NT2/D1 (cell line): ENCODE measurements around the gene CLDN24.

Experiments used
- SUZ12 ChIP-seq: IDR thresholded peaks from 2 replicates; pipeline ENCODE4 v1.6.1; 2011; ENCODE audit not compliant: insufficient read length, insufficient read depth; ENCODE audit errors: extremely low read depth
- YY1 ChIP-seq: IDR thresholded peaks from 2 replicates; pipeline ENCODE4 v1.6.1; 2011; ENCODE audit not compliant: insufficient read length, insufficient read depth

DNA sequence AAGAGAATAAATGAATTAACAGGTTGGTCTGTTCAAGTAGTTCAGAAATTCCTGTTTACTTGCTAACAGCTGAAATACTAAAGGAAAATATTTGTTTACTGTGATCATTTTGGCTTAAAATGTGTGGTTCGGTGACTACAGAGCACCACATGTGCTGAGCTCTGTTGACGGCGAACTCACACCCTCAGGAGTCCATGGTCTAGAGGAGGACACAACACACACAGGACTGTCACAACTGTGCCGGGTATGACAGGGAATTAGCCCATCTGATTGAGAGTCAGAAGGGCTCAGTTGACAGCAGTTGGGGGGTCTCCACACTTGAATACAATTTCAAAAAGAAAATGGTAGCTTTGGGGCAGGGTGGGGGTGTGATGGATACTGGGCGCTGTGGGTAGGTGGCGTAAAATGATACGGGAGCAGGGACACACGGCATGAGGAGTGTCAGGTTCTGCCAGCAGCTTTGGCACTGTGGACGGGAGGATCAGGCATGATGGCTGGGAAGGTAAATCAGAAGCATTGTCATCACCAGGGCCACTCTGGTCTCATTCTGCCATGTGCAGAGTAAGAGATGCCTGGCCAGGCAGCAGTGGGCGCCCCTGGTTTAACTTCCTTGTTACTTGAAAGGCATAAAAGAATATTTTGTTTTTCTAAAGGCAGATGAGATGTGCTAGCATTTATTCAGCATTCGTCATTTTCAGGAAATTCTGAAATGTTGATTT lies 35.5 kb downstream of the CLDN24 start:
- TF ChIP-seq YY1 (no peak), SUZ12 (no peak)
